ENCODE measurements around the gene EPHB1.

- TF ChIP-seq CTCF (IDR thresholded peaks at IDR 0.05 in 4 of 5, conservative IDR thresholded peaks at IDR 0.05 in 1 of 5) (no peak), POLR2A (IDR thresholded peaks at IDR 0.05) (no peak)
Observed at GRCh38 chr3:134810850-134811249, 15.8 kb downstream of the EPHB1 start.
